ENCODE measurements around the gene DEDD. TPM values are rescaled to one million over a fixed set of nuclear protein-coding genes. Genes with fewer than 3 reads are reported as not detected.

DEDD gene
- polyA plus RNA-seq, 1 of the 3 experiments (the other 2 are of a cell fraction) = 45.0 TPM

DNA sequence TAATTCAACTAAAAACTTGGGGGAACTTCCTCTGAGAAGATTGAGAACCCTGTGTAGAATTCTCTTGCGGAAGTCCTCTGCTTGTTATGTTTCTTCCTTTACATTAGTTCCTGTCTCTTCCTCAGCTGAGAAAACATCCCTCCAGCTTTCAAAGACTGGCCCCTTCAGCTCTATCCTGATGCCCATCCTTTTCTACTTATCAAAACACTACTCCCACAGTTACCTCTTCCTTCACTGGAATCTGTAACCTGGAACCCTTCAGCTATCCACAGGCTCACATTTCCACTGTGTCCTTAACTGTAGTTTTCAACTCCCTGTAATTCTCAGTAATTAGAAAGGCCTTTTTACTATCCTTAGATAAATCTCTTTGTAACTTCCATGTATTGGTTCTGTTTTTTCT is 6.0 kb upstream of the DEDD start (continued):
- TF ChIP-seq RFX5 (IDR thresholded peaks at IDR 0.05; ENCODE audit: low read length) (no peak), TAF1 (IDR thresholded peaks at IDR 0.05; ENCODE audit: borderline replicate concordance, low read depth, low read length) (no peak), FOXM1 (IDR thresholded peaks at IDR 0.05; ENCODE audit: low read depth) (no peak)
- TF ChIP-seq, protein P1, sequence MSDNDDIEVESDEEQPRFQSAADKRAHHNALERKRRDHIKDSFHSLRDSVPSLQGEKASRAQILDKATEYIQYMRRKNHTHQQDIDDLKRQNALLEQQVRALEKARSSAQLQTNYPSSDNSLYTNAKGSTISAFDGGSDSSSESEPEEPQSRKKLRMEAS (IDR thresholded peaks at IDR 0.05; ENCODE audit: low read depth) = no peak
- TF ChIP-seq, protein P2, sequence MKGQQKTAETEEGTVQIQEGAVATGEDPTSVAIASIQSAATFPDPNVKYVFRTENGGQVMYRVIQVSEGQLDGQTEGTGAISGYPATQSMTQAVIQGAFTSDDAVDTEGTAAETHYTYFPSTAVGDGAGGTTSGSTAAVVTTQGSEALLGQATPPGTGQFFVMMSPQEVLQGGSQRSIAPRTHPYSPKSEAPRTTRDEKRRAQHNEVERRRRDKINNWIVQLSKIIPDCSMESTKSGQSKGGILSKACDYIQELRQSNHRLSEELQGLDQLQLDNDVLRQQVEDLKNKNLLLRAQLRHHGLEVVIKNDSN (IDR thresholded peaks at IDR 0.05; ENCODE audit: borderline replicate concordance, low read depth) = no peak
- TF ChIP-seq, protein P3, sequence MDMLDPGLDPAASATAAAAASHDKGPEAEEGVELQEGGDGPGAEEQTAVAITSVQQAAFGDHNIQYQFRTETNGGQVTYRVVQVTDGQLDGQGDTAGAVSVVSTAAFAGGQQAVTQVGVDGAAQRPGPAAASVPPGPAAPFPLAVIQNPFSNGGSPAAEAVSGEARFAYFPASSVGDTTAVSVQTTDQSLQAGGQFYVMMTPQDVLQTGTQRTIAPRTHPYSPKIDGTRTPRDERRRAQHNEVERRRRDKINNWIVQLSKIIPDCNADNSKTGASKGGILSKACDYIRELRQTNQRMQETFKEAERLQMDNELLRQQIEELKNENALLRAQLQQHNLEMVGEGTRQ (IDR thresholded peaks at IDR 0.05; ENCODE audit: borderline replicate concordance, low read depth, low read length) = no peak

DNA sequence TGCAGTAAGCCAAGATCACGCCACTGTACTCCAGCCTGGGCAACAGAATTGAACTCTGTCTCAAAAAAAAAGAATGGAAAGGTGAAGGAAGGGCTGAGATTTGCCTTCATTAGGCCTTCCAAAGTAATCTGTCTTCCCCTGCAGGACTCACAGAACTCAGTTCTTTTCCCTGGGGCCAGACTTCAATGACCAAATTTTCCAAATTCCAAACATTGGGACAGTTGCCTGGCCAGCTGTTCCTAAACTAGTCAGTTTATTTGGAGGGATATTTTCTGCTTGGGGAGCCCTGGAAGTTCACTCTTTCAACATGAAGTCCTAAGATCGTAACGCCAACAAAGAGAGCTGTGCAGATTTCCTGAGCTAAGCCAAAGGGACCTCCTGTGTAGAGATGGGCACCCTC is 5.4 kb upstream of the DEDD start:
- Histone ChIP-seq H2AFZ (ENCODE audit: low read depth) (no peak overlapping the region), H3K36me3 (replicated peaks in 1 of 2; ENCODE audit: control insufficient read depth in 1 of 2, insufficient read depth in 2 of 2, low read length in 1 of 2) (no peaks in the 10 kb centered on the region), H3F3A (replicated peaks; ENCODE audit: insufficient read depth) (peaks cover 19% of the 10 kb centered on the region), H3K79me2 (ENCODE audit: insufficient read depth) (peaks cover 18% of the 10 kb centered on the region), H3K27me3 (ENCODE audit: insufficient read depth) (no peaks in the 10 kb centered on the region), H3K9me3 (no peaks in the 10 kb centered on the region), H3K4me2 (no peak overlapping the region), H3K9me2 (no peaks in the 10 kb centered on the region), H3K9ac (no peak overlapping the region), H3K4me1 (ENCODE audit: control insufficient read depth in 1 of 2, insufficient read depth in 2 of 2, low read depth in 1 of 2, low read length in 1 of 2) (peaks cover 0 to 2% of the 10 kb centered on the region in 2 experiments; a peak in 1 of 4 replicates), H3K27ac (ENCODE audit: low read depth in 2 of 2, low read length in 1 of 2) (no peak overlapping the region), H3K4me3 (ENCODE audit: low read depth in 2 of 2, low read length in 1 of 2) (no peak overlapping the region), H4K20me1 (ENCODE audit: insufficient read depth) (no peaks in the 10 kb centered on the region)
- ChIA-PET CTCF (interaction anchor here (0.7 to 2.6 kb wide), 5 partner anchors 17 to 411 kb away, joined by 3 to 15 read pairs (median 6); partner anchors contain the start of genes KLHDC9 and PPOX), POLR2A (no interaction called here)
- no peak for DNase-seq
- 100% methylated on average over 3 of the region's 3 CpGs for WGBS (ENCODE audit: low lambda C conversion rate)
- no peak for TF ChIP-seq GABPA (IDR thresholded peaks at IDR 0.05; ENCODE audit: low read depth)
- TF ChIP-seq CHD2 (IDR thresholded peaks at IDR 0.05; ENCODE audit: low read length, partially characterized antibody) = no peak
- TF ChIP-seq RXRA (IDR thresholded peaks at IDR 0.05; ENCODE audit: borderline replicate concordance, low read depth) = no peak
- no peak for TF ChIP-seq ELF1 (IDR thresholded peaks at IDR 0.05)
- no peak for TF ChIP-seq NRF1 (IDR thresholded peaks at IDR 0.05; ENCODE audit: low read depth, low read length)
- no peak for TF ChIP-seq JUND (IDR thresholded peaks at IDR 0.05)
- TF ChIP-seq, protein P3 (IDR thresholded peaks at IDR 0.05; ENCODE audit: borderline replicate concordance, low read depth, low read length) = no peak
- no peak for TF ChIP-seq SIN3A (IDR thresholded peaks at IDR 0.05; ENCODE audit: borderline replicate concordance, low read depth, low read length)
- TF ChIP-seq YY1 (IDR thresholded peaks at IDR 0.05; ENCODE audit: low read depth) = no peak
- no peak for TF ChIP-seq POLR2AphosphoS5 (IDR thresholded peaks at IDR 0.05; ENCODE audit: low read depth, low read length)
- no peak for TF ChIP-seq TAF1 (IDR thresholded peaks at IDR 0.05; ENCODE audit: borderline replicate concordance, low read depth, low read length)
- no peak for TF ChIP-seq EZH2phosphoT487 (IDR thresholded peaks at IDR 0.05; ENCODE audit: borderline replicate concordance, low read depth)
- no peak for TF ChIP-seq GATA2 (CRISPR knock-in tag; IDR thresholded peaks at IDR 0.05)
- TF ChIP-seq, protein P4, sequence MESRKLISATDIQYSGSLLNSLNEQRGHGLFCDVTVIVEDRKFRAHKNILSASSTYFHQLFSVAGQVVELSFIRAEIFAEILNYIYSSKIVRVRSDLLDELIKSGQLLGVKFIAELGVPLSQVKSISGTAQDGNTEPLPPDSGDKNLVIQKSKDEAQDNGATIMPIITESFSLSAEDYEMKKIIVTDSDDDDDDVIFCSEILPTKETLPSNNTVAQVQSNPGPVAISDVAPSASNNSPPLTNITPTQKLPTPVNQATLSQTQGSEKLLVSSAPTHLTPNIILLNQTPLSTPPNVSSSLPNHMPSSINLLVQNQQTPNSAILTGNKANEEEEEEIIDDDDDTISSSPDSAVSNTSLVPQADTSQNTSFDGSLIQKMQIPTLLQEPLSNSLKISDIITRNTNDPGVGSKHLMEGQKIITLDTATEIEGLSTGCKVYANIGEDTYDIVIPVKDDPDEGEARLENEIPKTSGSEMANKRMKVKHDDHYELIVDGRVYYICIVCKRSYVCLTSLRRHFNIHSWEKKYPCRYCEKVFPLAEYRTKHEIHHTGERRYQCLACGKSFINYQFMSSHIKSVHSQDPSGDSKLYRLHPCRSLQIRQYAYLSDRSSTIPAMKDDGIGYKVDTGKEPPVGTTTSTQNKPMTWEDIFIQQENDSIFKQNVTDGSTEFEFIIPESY (IDR thresholded peaks at IDR 0.05; ENCODE audit: borderline replicate concordance, low read depth) = no peak
- no peak for TF ChIP-seq TEAD4 (IDR thresholded peaks at IDR 0.05; ENCODE audit: borderline replicate concordance, insufficient read depth)
- TF ChIP-seq, protein P5, sequence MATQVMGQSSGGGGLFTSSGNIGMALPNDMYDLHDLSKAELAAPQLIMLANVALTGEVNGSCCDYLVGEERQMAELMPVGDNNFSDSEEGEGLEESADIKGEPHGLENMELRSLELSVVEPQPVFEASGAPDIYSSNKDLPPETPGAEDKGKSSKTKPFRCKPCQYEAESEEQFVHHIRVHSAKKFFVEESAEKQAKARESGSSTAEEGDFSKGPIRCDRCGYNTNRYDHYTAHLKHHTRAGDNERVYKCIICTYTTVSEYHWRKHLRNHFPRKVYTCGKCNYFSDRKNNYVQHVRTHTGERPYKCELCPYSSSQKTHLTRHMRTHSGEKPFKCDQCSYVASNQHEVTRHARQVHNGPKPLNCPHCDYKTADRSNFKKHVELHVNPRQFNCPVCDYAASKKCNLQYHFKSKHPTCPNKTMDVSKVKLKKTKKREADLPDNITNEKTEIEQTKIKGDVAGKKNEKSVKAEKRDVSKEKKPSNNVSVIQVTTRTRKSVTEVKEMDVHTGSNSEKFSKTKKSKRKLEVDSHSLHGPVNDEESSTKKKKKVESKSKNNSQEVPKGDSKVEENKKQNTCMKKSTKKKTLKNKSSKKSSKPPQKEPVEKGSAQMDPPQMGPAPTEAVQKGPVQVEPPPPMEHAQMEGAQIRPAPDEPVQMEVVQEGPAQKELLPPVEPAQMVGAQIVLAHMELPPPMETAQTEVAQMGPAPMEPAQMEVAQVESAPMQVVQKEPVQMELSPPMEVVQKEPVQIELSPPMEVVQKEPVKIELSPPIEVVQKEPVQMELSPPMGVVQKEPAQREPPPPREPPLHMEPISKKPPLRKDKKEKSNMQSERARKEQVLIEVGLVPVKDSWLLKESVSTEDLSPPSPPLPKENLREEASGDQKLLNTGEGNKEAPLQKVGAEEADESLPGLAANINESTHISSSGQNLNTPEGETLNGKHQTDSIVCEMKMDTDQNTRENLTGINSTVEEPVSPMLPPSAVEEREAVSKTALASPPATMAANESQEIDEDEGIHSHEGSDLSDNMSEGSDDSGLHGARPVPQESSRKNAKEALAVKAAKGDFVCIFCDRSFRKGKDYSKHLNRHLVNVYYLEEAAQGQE (IDR thresholded peaks at IDR 0.05; ENCODE audit: low read depth, low read length) = no peak
- no peak for TF ChIP-seq FOXJ3 (CRISPR knock-in tag; IDR thresholded peaks at IDR 0.05)
- TF ChIP-seq FOXM1 (IDR thresholded peaks at IDR 0.05; ENCODE audit: low read depth) = no peak
